H1 (cell line): ENCODE results near the gene HMOX2. TPM values are rescaled to one million over a fixed set of nuclear protein-coding genes. Genes with fewer than 3 reads are reported as not detected.

ENCODE experiments used
- FOSL1 ChIP-seq: IDR thresholded peaks from 2 replicates; pipeline ENCODE4 v1.6.1; 2011; ENCODE audit warnings: mild to moderate bottlenecking, low read depth, low read length, moderate library complexity; ENCODE audit not compliant: insufficient read depth
- POLR2AphosphoS5 ChIP-seq: IDR thresholded peaks from 2 replicates; pipeline ENCODE4 v1.6.1; 2011; ENCODE audit warnings: low read depth, low read length
- SP4 ChIP-seq: IDR thresholded peaks from 2 replicates; pipeline ENCODE4 v1.6.1; 2012; ENCODE audit warnings: low read length, inconsistent platforms
- SRF ChIP-seq: IDR thresholded peaks from 2 replicates; pipeline ENCODE4 v1.6.1; 2011; ENCODE audit warnings: mild to moderate bottlenecking, low read depth, low read length, moderate library complexity
- polyA plus RNA-seq, 7 experiments: library from polyadenylated mRNA; depleted of rRNA in 3 of 7; stranded (reverse) in 5 of 7; unstranded in 2 of 7; fragments of >200 nt in 5 of 7; fragments of 200-250 nt in 2 of 7; gene quantifications; 1 replicate in 5 of 7; 2 replicates in 1 of 7; 4 replicates in 1 of 7; pipeline versions ENCODE4 v1.2.1 to v1.2.3, GENCODE V29; 2011 to 2013; ENCODE audit warnings: missing spikeins in 2 of 7, mixed read lengths in 2 of 7
- total RNA-seq: library from RNA; stranded (reverse); fragmentation: NEBNext Ultra II Directional; extraction: Animal tissue kit (Norgen Biotek cat#: 25700); gene quantifications from 2 replicates; pipeline ENCODE4 v1.2.1, GENCODE V29; 2021
- TF ChIP-seq, protein P1 (sequence below): IDR thresholded peaks from 2 replicates; pipeline ENCODE4 v1.6.1; 2012; ENCODE audit warnings: inconsistent platforms

The HMOX2 gene
- total and polyA plus RNA-seq, 2 of the 8 experiments (the other 6 are each of a cell fraction or from before 2014, with no cell fraction given): 36.5 to 48.4 TPM

DNA sequence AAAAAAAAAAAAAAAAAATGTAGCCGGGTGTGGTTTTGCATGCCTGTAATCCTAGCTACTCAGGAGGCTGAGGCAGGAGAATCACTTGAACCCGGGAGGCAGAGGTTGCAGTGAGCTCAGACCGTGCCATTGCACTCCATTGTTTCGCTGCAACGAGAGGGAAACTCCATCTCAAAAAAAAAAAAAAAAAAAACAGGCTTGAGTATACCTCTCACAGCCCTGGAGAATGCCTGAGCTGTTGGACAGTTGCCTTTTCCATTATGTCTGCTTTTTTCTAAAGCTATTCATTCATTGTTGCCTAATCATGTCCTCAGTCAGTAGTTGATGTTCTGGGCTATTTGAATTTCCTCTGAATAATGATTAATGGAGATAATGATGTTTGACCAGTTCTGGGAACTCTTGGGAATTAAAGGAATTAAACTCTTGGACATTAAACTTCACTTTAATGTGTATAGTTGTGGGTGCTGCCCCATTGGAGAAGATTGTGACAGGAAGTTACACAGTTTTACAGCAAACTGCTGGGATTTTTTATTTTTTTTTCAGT is 11.8 kb downstream of the HMOX2 start (continued):
- TF ChIP-seq, protein P1, sequence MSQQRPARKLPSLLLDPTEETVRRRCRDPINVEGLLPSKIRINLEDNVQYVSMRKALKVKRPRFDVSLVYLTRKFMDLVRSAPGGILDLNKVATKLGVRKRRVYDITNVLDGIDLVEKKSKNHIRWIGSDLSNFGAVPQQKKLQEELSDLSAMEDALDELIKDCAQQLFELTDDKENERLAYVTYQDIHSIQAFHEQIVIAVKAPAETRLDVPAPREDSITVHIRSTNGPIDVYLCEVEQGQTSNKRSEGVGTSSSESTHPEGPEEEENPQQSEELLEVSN: no peak
- TF ChIP-seq FOSL1 (no peak), SRF (no peak), POLR2AphosphoS5 (no peak), SP4 (no peak)
